NOMO-1 treated with dmso at 0.1 percent for 144 hours (cell line): Measurements from ENCODE around the gene SFMBT1.
"Not testable (repeated sequence)": the region's sequence is repeated elsewhere in the genome, so short reads cannot be mapped to it uniquely, and the experiment has no call there.

Experiments used
- DNase-seq: peaks from one replicate; lab custom pipeline; 2025; ENCODE audit not compliant: unreplicated experiment; lab: John Stamatoyannopoulos, UW

The SFMBT1 gene

GRCh38 chr3:53074366-53074696 is 28.5 kb upstream of the SFMBT1 start:
- no peak for DNase-seq

GRCh38 chr3:53073553-53074365 is 27.9 kb upstream of the SFMBT1 start:
- no peak for DNase-seq

DNA sequence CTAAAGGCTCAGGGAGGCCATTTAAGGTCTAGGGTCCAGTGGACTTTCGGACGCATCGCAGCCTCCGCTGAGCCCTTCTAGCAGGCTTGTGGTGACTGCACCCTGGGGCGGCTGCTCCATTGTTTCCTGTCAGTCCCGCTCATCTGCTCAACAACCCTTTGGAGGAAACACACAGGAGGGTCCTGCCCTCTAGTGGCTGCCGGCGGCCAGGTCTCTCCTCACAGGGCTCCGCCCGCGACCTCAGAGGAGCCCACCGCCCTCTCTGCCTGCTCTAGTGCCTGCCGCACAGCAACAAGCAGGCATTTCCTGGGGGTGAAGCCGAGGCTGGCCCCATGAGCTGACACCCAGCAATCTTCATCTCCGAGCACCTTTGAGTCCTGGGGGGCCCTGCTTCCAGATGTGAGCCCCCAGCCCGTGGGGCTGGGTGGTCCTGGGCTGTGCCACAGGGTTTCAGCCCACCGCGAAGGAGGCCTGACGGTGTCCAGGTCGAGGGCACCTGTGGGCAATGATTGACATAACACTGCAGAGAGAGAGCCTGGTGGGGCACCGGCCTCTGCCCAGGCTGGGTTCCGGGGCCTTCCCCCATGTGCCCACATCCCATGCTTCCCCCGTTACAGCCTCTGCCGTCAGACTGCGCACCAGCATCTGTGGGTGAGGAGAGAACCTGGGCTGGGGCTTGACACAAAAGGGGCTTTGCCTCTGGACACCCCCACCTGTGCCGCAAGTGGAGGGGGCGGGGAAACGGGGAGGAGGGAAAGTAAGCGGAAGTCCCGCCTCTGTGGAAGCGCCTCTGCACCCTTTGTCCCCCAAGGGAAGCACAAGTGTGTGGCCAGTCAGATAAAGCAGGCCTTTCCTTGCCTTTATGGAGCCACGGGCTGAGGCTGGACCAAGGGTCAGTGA is 27.0 kb upstream of the SFMBT1 start:
- DNase-seq = peak; percentile 58

GRCh38 chr3:53071882-53072431 is 26.1 kb upstream of the SFMBT1 start:
- DNase-seq = no peak

DNA sequence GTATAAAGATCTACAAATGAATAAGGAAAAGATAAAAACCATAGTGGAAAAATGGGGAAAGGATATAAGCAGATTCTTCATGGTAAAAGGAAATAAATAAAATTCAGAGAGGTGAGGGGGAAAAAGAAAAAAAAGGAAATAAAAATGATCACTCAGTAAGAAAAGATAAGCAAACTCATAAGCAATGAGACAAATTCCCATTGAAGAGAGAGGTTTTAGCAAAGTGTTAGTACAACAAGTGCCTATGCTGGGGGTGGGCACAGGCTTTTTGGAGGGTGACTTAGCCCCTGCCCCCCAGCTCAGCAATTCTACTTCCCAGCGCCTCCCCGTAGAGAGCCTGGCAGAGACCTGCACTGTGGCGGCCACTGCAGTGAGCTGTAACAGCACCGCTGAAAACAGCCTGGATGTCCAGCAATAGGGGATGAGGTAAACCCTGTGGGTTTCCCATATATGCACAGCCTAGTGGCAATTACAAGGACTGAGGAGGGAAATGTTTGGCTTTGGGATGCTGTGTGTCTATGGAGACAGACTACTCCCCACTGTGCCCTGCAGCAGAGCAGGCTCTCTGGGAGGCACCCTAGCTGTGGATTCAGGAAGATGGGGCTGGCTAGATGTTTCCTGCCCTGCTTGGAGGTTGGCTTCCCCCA is 23.7 kb upstream of the SFMBT1 start:
- no peak for DNase-seq

DNA sequence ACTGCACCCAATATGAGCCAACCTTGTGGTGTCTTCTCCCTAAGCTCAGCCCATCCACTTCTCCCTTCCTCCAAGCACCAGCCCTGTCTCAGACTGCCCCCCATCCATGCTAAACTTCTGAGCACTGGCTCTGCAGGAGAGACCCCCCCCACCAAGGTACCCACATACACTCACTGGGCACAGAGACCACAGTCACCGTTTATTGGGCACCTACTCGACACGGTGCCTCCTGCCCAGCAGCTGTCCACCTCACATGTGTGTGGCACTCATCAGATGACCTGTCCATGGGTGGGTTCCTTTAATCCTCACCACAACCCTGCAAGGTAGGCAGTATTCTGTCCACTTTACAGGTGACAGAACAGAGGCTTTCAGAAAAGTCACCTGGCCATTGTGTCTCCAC is 22.3 kb upstream of the SFMBT1 start:
- no peak for DNase-seq

- no peak for DNase-seq
Measured at GRCh38 chr3:53067567-53067966, 21.7 kb upstream of the SFMBT1 start.

GRCh38 chr3:53065841-53066480 is 20.1 kb upstream of the SFMBT1 start:
- DNase-seq = no peak

GRCh38 chr3:53062905-53063304 is 17.0 kb upstream of the SFMBT1 start:
- DNase-seq = no peak

DNA sequence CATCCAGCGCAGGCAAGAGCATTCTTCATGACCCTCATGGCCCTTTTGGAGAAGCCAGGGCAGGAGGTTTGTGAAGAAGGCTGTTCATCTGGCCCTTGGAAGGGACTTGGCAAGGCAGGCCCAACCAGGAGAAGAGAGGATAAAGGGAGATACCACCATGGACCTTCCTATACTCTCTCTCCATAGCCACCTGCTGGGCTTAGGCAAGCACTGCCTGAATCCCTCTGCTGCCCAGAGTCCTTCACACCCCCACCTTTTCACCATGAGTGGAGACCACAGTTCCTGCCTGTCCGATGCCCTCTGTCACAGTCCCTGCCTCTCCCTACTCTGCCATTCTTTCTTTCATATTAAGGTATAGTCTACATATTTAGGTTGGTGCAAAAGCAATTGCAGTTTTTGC is 10.6 kb upstream of the SFMBT1 start:
- DNase-seq = no peak

DNA sequence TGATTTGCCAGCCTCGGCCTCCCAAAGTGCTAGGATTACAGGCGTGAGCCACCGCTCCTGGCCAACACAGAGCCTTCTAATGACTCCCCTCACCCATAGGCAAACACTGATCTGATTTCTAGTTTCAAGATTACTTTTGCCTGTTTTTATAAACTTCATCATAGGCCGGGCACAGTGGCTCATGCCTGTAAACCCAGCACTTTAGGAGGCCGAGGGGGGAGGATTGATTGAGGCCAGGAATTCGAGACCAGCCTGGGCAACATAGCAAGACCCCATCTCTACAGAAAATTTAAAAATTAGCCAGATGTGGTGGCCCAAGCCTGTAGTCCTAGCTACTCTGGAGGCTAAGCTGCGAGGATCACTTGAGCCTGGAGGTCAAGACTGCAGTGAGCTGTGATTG is 8.4 kb upstream of the SFMBT1 start:
- not testable (repeated sequence) for DNase-seq

DNA sequence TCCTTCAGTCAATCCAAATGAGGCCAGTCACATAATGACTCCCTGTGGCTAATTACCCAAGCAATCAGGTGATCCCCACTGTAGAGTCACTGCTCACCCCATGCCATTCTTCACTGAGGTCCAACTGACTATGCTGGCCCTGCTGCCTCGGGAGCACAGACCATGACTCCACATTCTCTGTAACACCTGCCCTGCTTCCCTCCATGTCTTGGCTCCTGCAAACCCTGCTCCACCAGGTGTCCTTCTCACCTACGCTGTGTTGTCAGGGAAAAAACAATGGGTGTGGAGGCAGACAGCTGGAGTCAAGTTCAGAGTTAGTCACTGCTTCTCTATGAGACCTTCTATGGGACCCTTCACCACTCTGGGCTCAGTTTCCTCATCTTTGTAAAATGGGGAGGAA is 6.1 kb upstream of the SFMBT1 start:
- DNase-seq = no peak

- DNase-seq = no peak
Measured at GRCh38 chr3:53049987-53050386, 4.1 kb upstream of the SFMBT1 start.

- peak; percentile 48 for DNase-seq
Measured at GRCh38 chr3:53046171-53047170, 598 bp upstream of the SFMBT1 start.

GRCh38 chr3:53044711-53045517 is 959 bp downstream of the SFMBT1 start:
- peak; percentile 47 for DNase-seq

DNA sequence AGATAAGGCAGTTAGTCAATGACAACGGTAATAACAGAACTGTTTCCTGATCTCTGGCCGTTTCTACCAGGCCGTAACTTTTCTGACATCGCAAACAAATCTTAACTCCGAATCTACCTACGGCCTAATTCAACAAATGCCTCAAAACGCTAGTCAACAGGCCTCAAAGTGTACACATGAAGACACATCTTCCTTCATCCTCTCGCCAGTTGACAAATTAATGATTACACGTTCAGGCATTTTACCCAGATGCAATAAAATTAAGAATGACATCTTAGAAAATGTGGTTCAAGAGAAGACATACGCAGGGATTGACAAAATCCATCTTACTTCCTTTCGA is 1.5 kb downstream of the SFMBT1 start:
- no peak for DNase-seq

DNA sequence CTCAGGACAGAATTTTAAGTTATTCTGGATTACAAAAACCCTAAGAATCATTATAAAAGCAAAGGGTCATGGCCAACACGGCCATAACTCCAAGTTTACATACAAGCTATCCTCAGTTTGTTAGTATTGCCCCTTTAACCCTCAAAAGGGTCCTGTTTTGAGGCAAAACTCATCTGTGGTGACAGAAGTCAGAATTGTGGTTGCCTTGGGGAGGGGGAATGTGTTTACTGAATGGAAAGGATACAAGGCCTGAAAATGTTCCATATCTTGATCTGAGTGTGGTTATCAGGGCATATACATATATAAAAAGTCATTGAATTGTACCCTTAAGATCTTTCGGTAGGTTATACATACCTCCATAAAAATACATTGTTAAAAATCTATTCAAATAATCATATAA is 2.1 kb downstream of the SFMBT1 start:
- no peak for DNase-seq

- no peak for DNase-seq
Measured at GRCh38 chr3:53042651-53043050, 3.2 kb downstream of the SFMBT1 start.

GRCh38 chr3:53040351-53040820 is 5.5 kb downstream of the SFMBT1 start:
- no peak for DNase-seq
